Ishikawa (cell line): ENCODE measurements around the gene AFM.

Experiments
- CREB1 ChIP-seq: IDR thresholded peaks from 2 replicates; pipeline ENCODE4 v1.6.1; 2012; ENCODE audit warnings: low read depth
- FOXM1 ChIP-seq: IDR thresholded peaks from 2 replicates; pipeline ENCODE4 v1.6.1; 2012; ENCODE audit warnings: low read depth, borderline replicate concordance
- TAF1 ChIP-seq: IDR thresholded peaks from 2 replicates; pipeline ENCODE4 v1.6.1; 2012; ENCODE audit warnings: low read depth, mild to moderate bottlenecking
- YY1 ChIP-seq: IDR thresholded peaks from 2 replicates; pipeline ENCODE4 v1.6.1; 2012; ENCODE audit warnings: low read depth
- TF ChIP-seq, protein P1 (sequence below): IDR thresholded peaks from 2 replicates; pipeline ENCODE4 v1.6.1; 2012; ENCODE audit warnings: low read depth, mild to moderate bottlenecking

DNA sequence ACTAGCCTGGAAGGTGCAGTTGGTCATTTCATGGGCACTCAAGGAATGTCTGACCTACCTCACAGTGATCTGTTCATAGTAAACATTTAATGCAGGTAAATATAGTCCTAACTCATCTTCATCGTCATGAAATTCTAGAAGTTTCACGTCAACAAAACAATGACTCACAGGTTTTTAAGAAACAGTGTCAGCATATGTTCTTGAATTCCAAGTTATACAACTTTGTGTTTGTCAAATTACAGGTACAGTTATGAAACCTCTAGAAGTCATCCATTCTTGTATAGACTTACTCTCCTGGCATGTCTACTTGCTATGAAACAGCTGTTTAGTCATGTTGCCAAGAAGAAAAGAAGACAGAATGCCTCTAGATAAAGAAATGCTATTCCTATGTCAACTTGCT lies 46.6 kb downstream of the AFM start:
- TF ChIP-seq CREB1, result no peak
- TF ChIP-seq, protein P1, sequence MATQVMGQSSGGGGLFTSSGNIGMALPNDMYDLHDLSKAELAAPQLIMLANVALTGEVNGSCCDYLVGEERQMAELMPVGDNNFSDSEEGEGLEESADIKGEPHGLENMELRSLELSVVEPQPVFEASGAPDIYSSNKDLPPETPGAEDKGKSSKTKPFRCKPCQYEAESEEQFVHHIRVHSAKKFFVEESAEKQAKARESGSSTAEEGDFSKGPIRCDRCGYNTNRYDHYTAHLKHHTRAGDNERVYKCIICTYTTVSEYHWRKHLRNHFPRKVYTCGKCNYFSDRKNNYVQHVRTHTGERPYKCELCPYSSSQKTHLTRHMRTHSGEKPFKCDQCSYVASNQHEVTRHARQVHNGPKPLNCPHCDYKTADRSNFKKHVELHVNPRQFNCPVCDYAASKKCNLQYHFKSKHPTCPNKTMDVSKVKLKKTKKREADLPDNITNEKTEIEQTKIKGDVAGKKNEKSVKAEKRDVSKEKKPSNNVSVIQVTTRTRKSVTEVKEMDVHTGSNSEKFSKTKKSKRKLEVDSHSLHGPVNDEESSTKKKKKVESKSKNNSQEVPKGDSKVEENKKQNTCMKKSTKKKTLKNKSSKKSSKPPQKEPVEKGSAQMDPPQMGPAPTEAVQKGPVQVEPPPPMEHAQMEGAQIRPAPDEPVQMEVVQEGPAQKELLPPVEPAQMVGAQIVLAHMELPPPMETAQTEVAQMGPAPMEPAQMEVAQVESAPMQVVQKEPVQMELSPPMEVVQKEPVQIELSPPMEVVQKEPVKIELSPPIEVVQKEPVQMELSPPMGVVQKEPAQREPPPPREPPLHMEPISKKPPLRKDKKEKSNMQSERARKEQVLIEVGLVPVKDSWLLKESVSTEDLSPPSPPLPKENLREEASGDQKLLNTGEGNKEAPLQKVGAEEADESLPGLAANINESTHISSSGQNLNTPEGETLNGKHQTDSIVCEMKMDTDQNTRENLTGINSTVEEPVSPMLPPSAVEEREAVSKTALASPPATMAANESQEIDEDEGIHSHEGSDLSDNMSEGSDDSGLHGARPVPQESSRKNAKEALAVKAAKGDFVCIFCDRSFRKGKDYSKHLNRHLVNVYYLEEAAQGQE, result no peak
- TF ChIP-seq TAF1, result no peak
- no peak for TF ChIP-seq FOXM1
- no peak for TF ChIP-seq YY1
